Measurements from ENCODE around the gene GPR137B. TPM values are rescaled to one million over a fixed set of nuclear protein-coding genes. Genes with fewer than 3 reads are reported as not detected.
A peak's percentile ranks its signal among the peaks of the same experiment; 100 is the strongest.

GPR137B gene
- total and polyA plus RNA-seq, 2 of the 8 experiments (the other 6 are each of a cell fraction or from before 2014, with no cell fraction given): 6.9 to 7.7 TPM

- H3K23ac ChIP-seq (ENCODE audit: insufficient read length): no peak overlapping the region
- WGBS, 2 experiments (ENCODE audit: extremely low coverage in 1 of 2, insufficient coverage in 1 of 2, insufficient read length in 1 of 2, insufficient replicate concordance in 2 of 2, low coverage in 1 of 2, low lambda C conversion rate in 2 of 2, missing lambda C conversion rate in 1 of 2): 86% methylated on average over 9 of the region's 9 CpGs; no CpG with 5 or more reads in 1 of the 2 experiments
- H4K8ac ChIP-seq (ENCODE audit: extremely low read depth, insufficient read depth, low read length): no peak overlapping the region
- H3K23me2 ChIP-seq (ENCODE audit: low read depth, low read length): no peaks in the 10 kb centered on the region
- DNase-seq (ENCODE audit: low read depth in 1 of 2, low spot score in 2 of 2) (no peak), FAIRE-seq (no peak)
- H4K91ac ChIP-seq (replicated peaks; ENCODE audit: insufficient read length, low read length): no peak overlapping the region
- H4K20me1 ChIP-seq (replicated peaks in 1 of 2; ENCODE audit: control insufficient read depth in 1 of 2, insufficient read depth in 2 of 2, low read length in 2 of 2): no peaks in the 10 kb centered on the region
- H3K27me3 ChIP-seq (replicated peaks in 1 of 4; ENCODE audit: control insufficient read depth in 3 of 4, extremely low read depth in 1 of 4, insufficient read depth in 3 of 4, low read length in 3 of 4): no peaks in the 10 kb centered on the region
- POLR2A ChIA-PET (ENCODE audit: partially characterized antibody): no interaction called here
- no peak overlapping the region for H2BK5ac ChIP-seq (ENCODE audit: low read depth, low read length)
- no peaks in the 10 kb centered on the region for H3K79me2 ChIP-seq (ENCODE audit: control insufficient read depth in 1 of 2, insufficient read depth in 2 of 2, low read length in 2 of 2)
- H4K5ac ChIP-seq (ENCODE audit: insufficient read length, low read depth, low read length): no peak overlapping the region
- no peak overlapping the region for H3K4me2 ChIP-seq (ENCODE audit: insufficient read depth in 1 of 2, low read depth in 2 of 2, low read length in 2 of 2)
- no peaks in the 10 kb centered on the region for H3K36me3 ChIP-seq (ENCODE audit: control insufficient read depth in 2 of 4, insufficient read depth in 4 of 4, low read length in 3 of 4)
- H3K9me3 ChIP-seq (ENCODE audit: insufficient read depth in 2 of 2, low read depth in 1 of 2, low read length in 1 of 2): no peaks in the 10 kb centered on the region
- H3K27ac ChIP-seq (ENCODE audit: low read depth, low read length): no peak overlapping the region
- no peak overlapping the region for H2BK120ac ChIP-seq (replicated peaks; ENCODE audit: low read depth, low read length)
- CTCF ChIA-PET (ENCODE audit: partially characterized antibody): interaction anchor here (0.6 to 8.6 kb wide), 16 partner anchors 20 to 438 kb away, joined by 3 to 61 read pairs (median 5); no protein-coding TSS in a partner anchor
- H3K4me3 ChIP-seq (ENCODE audit: extremely low read depth in 1 of 4, insufficient read depth in 2 of 4, low read depth in 3 of 4, low read length in 4 of 4): no peak overlapping the region
- no peak overlapping the region for H3K56ac ChIP-seq (replicated peaks; ENCODE audit: insufficient read length, low read depth, low read length)
- no peak overlapping the region for H3K18ac ChIP-seq (ENCODE audit: extremely low read depth, low read length)
- H3K14ac ChIP-seq (ENCODE audit: insufficient read length): no peak overlapping the region
- peaks cover 2 to 9% (median 3%) of the 10 kb centered on the region in 4 experiments; a peak in 6 of 7 replicates for H3K4me1 ChIP-seq (replicated peaks in 1 of 4; ENCODE audit: control insufficient read depth in 3 of 4, insufficient read depth in 4 of 4, low read length in 3 of 4)
- no peak overlapping the region for H3K9ac ChIP-seq (replicated peaks in 1 of 4; ENCODE audit: extremely low read depth in 1 of 4, low read depth in 3 of 4, low read length in 3 of 4)
- H2AFZ ChIP-seq (ENCODE audit: low read length): no peak overlapping the region
- H3K79me1 ChIP-seq (ENCODE audit: low read depth, low read length): no peaks in the 10 kb centered on the region
- no peak overlapping the region for H3K4ac ChIP-seq (replicated peaks; ENCODE audit: insufficient read length, low read depth, low read length)
- H2AK5ac ChIP-seq (ENCODE audit: low read depth, low read length): no peak overlapping the region
- no peak overlapping the region for H2BK15ac ChIP-seq (ENCODE audit: low read length)
- H2BK20ac ChIP-seq (ENCODE audit: low read length): no peak overlapping the region
- no peak overlapping the region for H2BK12ac ChIP-seq (ENCODE audit: low read depth, low read length)
- no peak for TF ChIP-seq FOSL1 (IDR thresholded peaks at IDR 0.05; ENCODE audit: insufficient read depth, low read depth, low read length)
- no peak for TF ChIP-seq POU5F1 (IDR thresholded peaks at IDR 0.05; ENCODE audit: low read depth, low read length)
- 0 out of 2 replicates have a peak, but pooled peaks have one; percentile 9 for TF ChIP-seq KDM1A (IDR thresholded peaks at IDR 0.05; ENCODE audit: borderline replicate concordance, low read length)
- no peak for TF ChIP-seq RXRA (IDR thresholded peaks at IDR 0.05; ENCODE audit: insufficient read depth, low read depth, low read length)
- TF ChIP-seq BRCA1 (IDR thresholded peaks at IDR 0.05; ENCODE audit: low read depth, low read length): no peak
- TF ChIP-seq, protein P1, sequence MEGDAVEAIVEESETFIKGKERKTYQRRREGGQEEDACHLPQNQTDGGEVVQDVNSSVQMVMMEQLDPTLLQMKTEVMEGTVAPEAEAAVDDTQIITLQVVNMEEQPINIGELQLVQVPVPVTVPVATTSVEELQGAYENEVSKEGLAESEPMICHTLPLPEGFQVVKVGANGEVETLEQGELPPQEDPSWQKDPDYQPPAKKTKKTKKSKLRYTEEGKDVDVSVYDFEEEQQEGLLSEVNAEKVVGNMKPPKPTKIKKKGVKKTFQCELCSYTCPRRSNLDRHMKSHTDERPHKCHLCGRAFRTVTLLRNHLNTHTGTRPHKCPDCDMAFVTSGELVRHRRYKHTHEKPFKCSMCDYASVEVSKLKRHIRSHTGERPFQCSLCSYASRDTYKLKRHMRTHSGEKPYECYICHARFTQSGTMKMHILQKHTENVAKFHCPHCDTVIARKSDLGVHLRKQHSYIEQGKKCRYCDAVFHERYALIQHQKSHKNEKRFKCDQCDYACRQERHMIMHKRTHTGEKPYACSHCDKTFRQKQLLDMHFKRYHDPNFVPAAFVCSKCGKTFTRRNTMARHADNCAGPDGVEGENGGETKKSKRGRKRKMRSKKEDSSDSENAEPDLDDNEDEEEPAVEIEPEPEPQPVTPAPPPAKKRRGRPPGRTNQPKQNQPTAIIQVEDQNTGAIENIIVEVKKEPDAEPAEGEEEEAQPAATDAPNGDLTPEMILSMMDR (IDR thresholded peaks at IDR 0.05; ENCODE audit: control extremely low read depth in 1 of 3, insufficient read depth in 1 of 3, low read depth in 1 of 3, low read length in 3 of 3): no peak
- no peak for TF ChIP-seq NANOG (IDR thresholded peaks at IDR 0.05; ENCODE audit: insufficient read depth, low read depth, low read length, poor library complexity, severe bottlenecking)
- no peak for TF ChIP-seq CTBP2 (IDR thresholded peaks at IDR 0.05; ENCODE audit: borderline replicate concordance, insufficient read depth, insufficient read length, low read length)
- no peak for TF ChIP-seq SP1 (IDR thresholded peaks at IDR 0.05; ENCODE audit: low read depth, low read length)
Observed at GRCh38 chr1:236107121-236107907, 35.0 kb upstream of the GPR137B start.
